Renal cortical epithelial cell (primary cell): ENCODE results near the gene PLCXD1. TPM values are rescaled to one million over a fixed set of nuclear protein-coding genes. Genes with fewer than 3 reads are reported as not detected.
"Not testable (repeated sequence)": the region's sequence is repeated elsewhere in the genome, so short reads cannot be mapped to it uniquely, and the experiment has no call there.

Experiments
- DNase-seq: peaks from one replicate; pipeline ENCODE4 v3.0.0-alpha.2; 2011; ENCODE audit warnings: low read depth
- total RNA-seq: library from RNA; depleted of rRNA; stranded (reverse); fragments of >200 nt; gene quantifications from 2 replicates; pipeline ENCODE4 v1.2.3, GENCODE V29; 2014

The PLCXD1 gene
- total RNA-seq, 1 donor from 2014 or later, result 10.4 TPM

GRCh38 chrX:292900-293897 lies 12.0 kb downstream of the PLCXD1 start:
- no peak for DNase-seq

GRCh38 chrX:295136-295535 lies 14.0 kb downstream of the PLCXD1 start:
- DNase-seq, result no peak

GRCh38 chrX:298993-299392 lies 17.8 kb downstream of the PLCXD1 start:
- DNase-seq, result no peak

GRCh38 chrX:300334-300733 lies 19.2 kb downstream of the PLCXD1 start:
- no peak for DNase-seq

GRCh38 chrX:302975-303374 lies 21.8 kb downstream of the PLCXD1 start:
- DNase-seq, result no peak

- DNase-seq, result not testable (repeated sequence)
These were observed 24.8 kb downstream of the PLCXD1 start for GRCh38 chrX:305781-306613.

- DNase-seq, result not testable (repeated sequence)
These were observed 25.6 kb downstream of the PLCXD1 start for GRCh38 chrX:306614-307251.

- no peak for DNase-seq
These were observed 26.3 kb downstream of the PLCXD1 start for GRCh38 chrX:307261-308111.

GRCh38 chrX:308821-309520 lies 27.8 kb downstream of the PLCXD1 start:
- no peak for DNase-seq

- no peak for DNase-seq
These were observed 29.5 kb downstream of the PLCXD1 start for GRCh38 chrX:310621-311155.

- DNase-seq, result no peak
These were observed 30.3 kb downstream of the PLCXD1 start for GRCh38 chrX:311156-312129.

- no peak for DNase-seq
These were observed 31.6 kb downstream of the PLCXD1 start for GRCh38 chrX:312621-313331.

- no peak for DNase-seq
These were observed 32.4 kb downstream of the PLCXD1 start for GRCh38 chrX:313546-313945.

- DNase-seq, result no peak
These were observed 32.9 kb downstream of the PLCXD1 start for GRCh38 chrX:314049-314448.

GRCh38 chrX:314781-315595 lies 33.8 kb downstream of the PLCXD1 start:
- DNase-seq, result no peak

- no peak for DNase-seq
These were observed 35.5 kb downstream of the PLCXD1 start for GRCh38 chrX:316351-317325.
